Panc1 (cell line): Measurements from ENCODE around the gene PTPA. TPM values are rescaled to one million over a fixed set of nuclear protein-coding genes. Genes with fewer than 3 reads are reported as not detected.
A peak's percentile ranks its signal among the peaks of the same experiment; 100 is the strongest.

Experiments used
- ATAC-seq: fragments of 200-7000 bp; cut with Tn5 transposase; 2 replicates; pipeline ENCODE4 v1.9.1; 2020; ENCODE audit warnings: mild to moderate bottlenecking, moderate library complexity
- BruUV-seq: library from RNA; stranded (reverse); fragments of 400-500 nt; replicated peaks from 2 replicates; lab custom pipeline; 2021; lab: Mats Ljungman, UMichigan
- CTCF ChIA-PET: fragments of 300-600 bp; sonication (Branson Sonifier 250); formaldehyde crosslinking; loops from one replicate; lab custom pipeline; 2022; ENCODE audit warnings: antibody characterized with exemption; lab: Charles Lee
- POLR2A ChIA-PET: fragments of 300-600 bp; sonication (Branson Sonifier 250); formaldehyde crosslinking; loops from one replicate; lab custom pipeline; 2022; ENCODE audit warnings: antibody characterized with exemption; lab: Charles Lee
- DNase-seq: peaks from one replicate; pipeline ENCODE4 v3.0.0-alpha.2; 2010; ENCODE audit warnings: low read depth, low spot score
- H3K27ac ChIP-seq: 2 replicates; pipeline ENCODE4 v1.5.1; 2011; ENCODE audit warnings: mild to moderate bottlenecking, low read length, inconsistent platforms
- H3K27me3 ChIP-seq: fragments of 200-500 bp; sonication (Bioruptor generic); 2 replicates; pipeline ENCODE4 v1.6.0; 2014; ENCODE audit warnings: low read length, inconsistent platforms; ENCODE audit not compliant: control insufficient read depth, insufficient read depth
- H3K36me3 ChIP-seq: fragments of 200-500 bp; sonication (Bioruptor generic); 2 replicates; pipeline ENCODE4 v1.5.1; 2014; ENCODE audit warnings: inconsistent platforms, mild to moderate bottlenecking, low read length, moderate library complexity; ENCODE audit not compliant: control insufficient read depth, insufficient read depth
- H3K4me1 ChIP-seq: 2 replicates; pipeline ENCODE4 v1.5.1; 2011; ENCODE audit warnings: inconsistent platforms, mild to moderate bottlenecking, low read length, moderate library complexity; ENCODE audit not compliant: control insufficient read depth, insufficient read depth
- H3K4me3 ChIP-seq, 2 experiments: 2 replicates each; pipeline ENCODE4 v1.5.1; 2011 to 2012; ENCODE audit warnings: low read depth in 2 of 2, low read length in 2 of 2, mild to moderate bottlenecking in 2 of 2, inconsistent platforms in 1 of 2, moderate library complexity in 1 of 2
- H3K9me3 ChIP-seq: fragments of 200-500 bp; sonication (Bioruptor generic); 2 replicates; pipeline ENCODE4 v1.5.1; 2014; ENCODE audit warnings: low read depth, mild to moderate bottlenecking, inconsistent platforms, low read length, moderate library complexity; ENCODE audit not compliant: control insufficient read depth, insufficient read depth
- POLR2AphosphoS5 ChIP-seq: IDR thresholded peaks from 2 replicates; pipeline ENCODE4 v1.6.1; 2012; ENCODE audit warnings: mild to moderate bottlenecking, low read depth, low read length, moderate library complexity
- SIN3A ChIP-seq: IDR thresholded peaks from 2 replicates; pipeline ENCODE4 v1.6.1; 2012; ENCODE audit warnings: low read depth, mild to moderate bottlenecking, low read length, moderate library complexity, borderline replicate concordance; ENCODE audit not compliant: insufficient read depth
- TCF7L2 ChIP-seq: IDR thresholded peaks from 2 replicates; pipeline ENCODE4 v1.6.1; 2011; ENCODE audit warnings: mild to moderate bottlenecking, low read depth, low read length, inconsistent platforms
- in situ Hi-C: cut with HindIII; loops from 2 replicates; pipeline ENCODE4 v1.10.0; 2016; ENCODE audit warnings: low sequenced_read_pairs, low pct_unique_long_range_greater_than_20kb
- intact Hi-C: fragments of 100-400 bp; cut with micrococcal nuclease; formaldehyde crosslinking; loops from one replicate; pipeline ENCODE4 v1.10.0; 2022; ENCODE audit not compliant: unreplicated experiment
- total RNA-seq: library from RNA; stranded (reverse); gene quantifications from one replicate; pipeline ENCODE4 v1.2.1, GENCODE V29; 2021; ENCODE audit not compliant: unreplicated experiment
- TF ChIP-seq, protein P1 (sequence below): fragments of 450-650 bp; IDR thresholded peaks from 2 replicates; pipeline ENCODE4 v1.5.1; 2017; ENCODE audit warnings: mild to moderate bottlenecking
- TF ChIP-seq, protein P2 (sequence below), 2 experiments: IDR thresholded peaks; 2 replicates each; pipeline ENCODE4 v1.6.1; 2011 to 2012; ENCODE audit warnings: low read depth in 2 of 2, control low read depth in 1 of 2, low read length in 1 of 2, mild to moderate bottlenecking in 1 of 2, moderate library complexity in 1 of 2; ENCODE audit not compliant: insufficient read depth in 1 of 2

Gene PTPA
- total RNA-seq, 1 experiment from 2014 or later, result 114 TPM

DNA sequence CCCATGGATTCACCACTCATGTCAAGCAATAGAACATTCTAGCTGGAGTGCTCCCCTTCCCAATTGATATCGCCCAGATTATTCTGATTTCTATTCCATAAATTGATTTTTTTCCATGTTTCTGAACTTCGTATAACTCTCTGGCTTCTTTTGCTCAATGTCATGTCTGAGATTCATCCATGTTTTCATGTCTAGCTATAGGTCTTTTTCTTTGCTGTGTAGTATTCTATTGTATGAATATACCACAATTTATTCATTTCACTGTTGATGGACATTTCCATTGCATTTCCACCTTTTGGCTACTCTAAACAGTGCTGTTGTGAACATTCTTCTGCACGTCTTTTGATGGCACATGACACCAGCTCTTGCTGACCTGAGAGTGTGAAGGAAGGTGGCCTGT is 19.6 kb downstream of the PTPA start:
- no TSS peak for BruUV-seq
- in situ Hi-C loops, result no loop called here

DNA sequence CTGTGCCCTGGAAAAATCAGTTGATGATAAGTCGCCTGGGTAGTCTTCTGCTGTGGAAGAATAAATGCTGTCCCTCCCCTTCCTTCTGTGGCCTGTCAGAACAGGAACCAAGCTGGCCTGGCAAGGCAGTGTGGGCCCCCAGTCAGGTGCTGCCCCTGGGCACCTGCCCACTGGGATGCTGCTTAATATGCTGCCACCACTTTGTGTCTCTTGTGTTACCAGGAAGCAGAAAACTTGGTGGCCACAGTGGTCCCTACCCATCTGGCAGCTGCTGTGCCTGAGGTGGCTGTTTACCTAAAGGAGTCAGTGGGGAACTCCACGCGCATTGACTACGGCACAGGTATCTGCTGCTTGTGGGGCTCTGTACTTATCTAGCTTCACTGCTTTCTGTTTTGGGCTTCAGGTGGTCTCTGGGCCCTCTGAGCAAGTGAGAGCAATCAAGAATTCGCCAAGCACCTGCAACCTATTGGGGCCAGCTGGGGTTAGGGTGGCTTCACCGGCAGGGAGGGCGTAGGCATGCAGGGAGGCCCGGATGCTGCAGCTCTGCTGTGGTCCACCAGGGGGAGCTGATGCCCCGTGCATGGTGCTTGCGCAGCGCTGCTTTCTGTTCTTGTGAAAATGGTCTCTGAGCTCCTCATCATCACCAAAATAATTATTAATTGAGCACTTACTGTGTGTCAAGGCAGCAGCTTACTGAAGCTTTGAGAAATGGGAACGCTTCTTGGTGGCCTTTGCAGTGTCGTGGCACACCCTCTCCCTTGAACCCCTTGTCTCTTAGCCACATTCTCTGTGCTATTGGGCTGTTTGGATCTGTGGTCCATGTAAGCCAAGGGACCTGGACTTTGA is 20.3 kb downstream of the PTPA start:
- intact Hi-C loops (loop anchor here (10.0 kb wide), 1 partner anchor 483 kb away; no protein-coding TSS in a partner anchor), in situ Hi-C loops (no loop called here)
- Histone ChIP-seq H3K27ac (no peak overlapping the region), H3K27me3 (no peaks in the 10 kb centered on the region), H3K4me1 (no peaks in the 10 kb centered on the region), H3K36me3 (peaks cover 2% of the 10 kb centered on the region; the same call in 1 of the 2 replicates), H3K4me3 (no peak overlapping the region), H3K9me3 (no peaks in the 10 kb centered on the region)
- ChIA-PET POLR2A (interaction anchor here (0.6 kb wide), 1 partner anchor 49 kb away, joined by 12 read pairs; no protein-coding TSS in a partner anchor), CTCF (interaction anchor here (0.5 to 1.5 kb wide), 8 partner anchors 11 to 493 kb away, joined by 3 to 7 read pairs (median 4); no protein-coding TSS in a partner anchor)
- no TSS peak for BruUV-seq
- TF ChIP-seq, protein P1, sequence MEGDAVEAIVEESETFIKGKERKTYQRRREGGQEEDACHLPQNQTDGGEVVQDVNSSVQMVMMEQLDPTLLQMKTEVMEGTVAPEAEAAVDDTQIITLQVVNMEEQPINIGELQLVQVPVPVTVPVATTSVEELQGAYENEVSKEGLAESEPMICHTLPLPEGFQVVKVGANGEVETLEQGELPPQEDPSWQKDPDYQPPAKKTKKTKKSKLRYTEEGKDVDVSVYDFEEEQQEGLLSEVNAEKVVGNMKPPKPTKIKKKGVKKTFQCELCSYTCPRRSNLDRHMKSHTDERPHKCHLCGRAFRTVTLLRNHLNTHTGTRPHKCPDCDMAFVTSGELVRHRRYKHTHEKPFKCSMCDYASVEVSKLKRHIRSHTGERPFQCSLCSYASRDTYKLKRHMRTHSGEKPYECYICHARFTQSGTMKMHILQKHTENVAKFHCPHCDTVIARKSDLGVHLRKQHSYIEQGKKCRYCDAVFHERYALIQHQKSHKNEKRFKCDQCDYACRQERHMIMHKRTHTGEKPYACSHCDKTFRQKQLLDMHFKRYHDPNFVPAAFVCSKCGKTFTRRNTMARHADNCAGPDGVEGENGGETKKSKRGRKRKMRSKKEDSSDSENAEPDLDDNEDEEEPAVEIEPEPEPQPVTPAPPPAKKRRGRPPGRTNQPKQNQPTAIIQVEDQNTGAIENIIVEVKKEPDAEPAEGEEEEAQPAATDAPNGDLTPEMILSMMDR, result peak; percentile 95
- TF ChIP-seq POLR2AphosphoS5, result no peak
- ATAC-seq, result peak; percentile 95
- DNase-seq, result no peak

More for the DNA sequence above, 19.6 kb downstream of the PTPA start:
- Histone ChIP-seq H3K36me3 (peaks cover 2% of the 10 kb centered on the region; the same call in 1 of the 2 replicates), H3K27me3 (no peaks in the 10 kb centered on the region), H3K9me3 (no peaks in the 10 kb centered on the region), H3K4me3 (no peak overlapping the region), H3K4me1 (no peaks in the 10 kb centered on the region), H3K27ac (no peak overlapping the region)
- DNase-seq (no peak), ATAC-seq (no peak)
- CTCF ChIA-PET, result interaction anchor here (0.5 to 1.4 kb wide), 2 partner anchors 12 to 102 kb away, joined by 3 to 4 read pairs; no protein-coding TSS in a partner anchor
- POLR2A ChIA-PET, result no interaction called here
- intact Hi-C loops, result loop anchor here (10.0 kb wide), 1 partner anchor 484 kb away; no protein-coding TSS in a partner anchor
- TF ChIP-seq, protein P1, result no peak
- no peak for TF ChIP-seq SIN3A
- no peak for TF ChIP-seq TCF7L2
- TF ChIP-seq, protein P2, sequence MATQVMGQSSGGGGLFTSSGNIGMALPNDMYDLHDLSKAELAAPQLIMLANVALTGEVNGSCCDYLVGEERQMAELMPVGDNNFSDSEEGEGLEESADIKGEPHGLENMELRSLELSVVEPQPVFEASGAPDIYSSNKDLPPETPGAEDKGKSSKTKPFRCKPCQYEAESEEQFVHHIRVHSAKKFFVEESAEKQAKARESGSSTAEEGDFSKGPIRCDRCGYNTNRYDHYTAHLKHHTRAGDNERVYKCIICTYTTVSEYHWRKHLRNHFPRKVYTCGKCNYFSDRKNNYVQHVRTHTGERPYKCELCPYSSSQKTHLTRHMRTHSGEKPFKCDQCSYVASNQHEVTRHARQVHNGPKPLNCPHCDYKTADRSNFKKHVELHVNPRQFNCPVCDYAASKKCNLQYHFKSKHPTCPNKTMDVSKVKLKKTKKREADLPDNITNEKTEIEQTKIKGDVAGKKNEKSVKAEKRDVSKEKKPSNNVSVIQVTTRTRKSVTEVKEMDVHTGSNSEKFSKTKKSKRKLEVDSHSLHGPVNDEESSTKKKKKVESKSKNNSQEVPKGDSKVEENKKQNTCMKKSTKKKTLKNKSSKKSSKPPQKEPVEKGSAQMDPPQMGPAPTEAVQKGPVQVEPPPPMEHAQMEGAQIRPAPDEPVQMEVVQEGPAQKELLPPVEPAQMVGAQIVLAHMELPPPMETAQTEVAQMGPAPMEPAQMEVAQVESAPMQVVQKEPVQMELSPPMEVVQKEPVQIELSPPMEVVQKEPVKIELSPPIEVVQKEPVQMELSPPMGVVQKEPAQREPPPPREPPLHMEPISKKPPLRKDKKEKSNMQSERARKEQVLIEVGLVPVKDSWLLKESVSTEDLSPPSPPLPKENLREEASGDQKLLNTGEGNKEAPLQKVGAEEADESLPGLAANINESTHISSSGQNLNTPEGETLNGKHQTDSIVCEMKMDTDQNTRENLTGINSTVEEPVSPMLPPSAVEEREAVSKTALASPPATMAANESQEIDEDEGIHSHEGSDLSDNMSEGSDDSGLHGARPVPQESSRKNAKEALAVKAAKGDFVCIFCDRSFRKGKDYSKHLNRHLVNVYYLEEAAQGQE (IDR thresholded peaks at IDR 0.05; ENCODE audit: insufficient read depth in 1 of 2, low read depth in 2 of 2, low read length in 1 of 2), result no peak
- TF ChIP-seq POLR2AphosphoS5, result no peak
